Stomach (tissue), 9 donors: ENCODE data around the gene CCDC91. TPM values are rescaled to one million over a fixed set of nuclear protein-coding genes. Genes with fewer than 3 reads are reported as not detected.

Source experiments
- DNase-seq, 2 donors: peaks; one replicate each; pipeline versions ENCODE4 v3.0.0 to v3.0.0-alpha.2; 2013 to 2019
- H3K27ac ChIP-seq, 5 donors: fragments of 200-600 bp in 4 of 5; sonication (generic) in 4 of 5; one replicate each; pipeline ENCODE4 v1.5.1; 2013 to 2019; ENCODE audit warnings: mild to moderate bottlenecking in 1 of 5, moderate library complexity in 1 of 5
- H3K27me3 ChIP-seq, 3 donors: fragments of 200-600 bp; sonication (generic); one replicate each; pipeline ENCODE4 v1.5.1; 2017 to 2019; ENCODE audit warnings: mixed run types in 1 of 3
- H3K36me3 ChIP-seq, 4 donors: fragments of 200-600 bp; sonication (generic); 1 replicate in 3 of 4; 2 replicates in 1 of 4; pipeline ENCODE4 v1.5.1; 2016 to 2019
- H3K4me1 ChIP-seq, 4 donors: fragments of 200-600 bp; sonication (generic); one replicate each; pipeline ENCODE4 v1.5.1; 2016 to 2019
- H3K4me3 ChIP-seq, 4 donors: fragments of 200-600 bp; sonication (generic) in 3 of 4; one replicate each; pipeline ENCODE4 v1.5.1; 2016 to 2019; ENCODE audit warnings: mild to moderate bottlenecking in 1 of 4
- H3K9me3 ChIP-seq, 4 donors: fragments of 200-600 bp; sonication (generic); one replicate each; pipeline ENCODE4 v1.5.1; 2016 to 2019
- CTCF ChIP-seq, 7 experiments: fragments of 450-650 bp in 4 of 7; fragments of 200-600 bp in 3 of 7; sonication (generic) in 3 of 7; IDR thresholded peaks; one replicate each; pipeline ENCODE4 v1.5.1; 2016 to 2019; ENCODE audit warnings: antibody characterized with exemption in 7 of 7, control low read depth in 2 of 7, mild to moderate bottlenecking in 1 of 7
- EP300 ChIP-seq: sonication (generic); formaldehyde crosslinking; IDR thresholded peaks from one replicate; pipeline ENCODE4 v1.6.1; 2017; ENCODE audit warnings: antibody characterized with exemption
- POLR2A ChIP-seq, 4 donors: fragments of 450-650 bp; IDR thresholded peaks; one replicate each; pipeline ENCODE4 v1.6.1; 2016; ENCODE audit warnings: antibody characterized with exemption in 4 of 4, control low read depth in 2 of 4, mild to moderate bottlenecking in 1 of 4, moderate library complexity in 1 of 4
- POLR2AphosphoS5 ChIP-seq, 3 donors: sonication (generic); formaldehyde crosslinking; IDR thresholded peaks; one replicate each; pipeline ENCODE4 v1.6.1; 2016; ENCODE audit warnings: antibody characterized with exemption in 3 of 3
- WGBS, 5 donors: extraction: QIAGEN DNeasy Blood & Tissue Kit in 3 of 5; methylation state at CpG; one replicate each; pipeline versions ENCODE4 v1.1.5 to v1.1.7; 2013 to 2018; 5-methylcytosine and 5-hydroxymethylcytosine counted together
- intact Hi-C: fragments of 100-400 bp; cut with DNase I; formaldehyde crosslinking; loops from one replicate; pipeline ENCODE4 v1.15.1; 2023; ENCODE audit warnings: low total_unique reads
- polyA plus RNA-seq, 3 donors: library from polyadenylated mRNA; stranded (reverse); fragments of 200-250 nt; gene quantifications; one replicate each; pipeline ENCODE4 v1.2.3, GENCODE V29; 2013
- total RNA-seq, 5 donors: library from RNA; depleted of rRNA; stranded (reverse); fragments of >200 nt; gene quantifications; one replicate each; pipeline versions ENCODE4 v1.1.0 to v1.2.3, GENCODE V29; 2014 to 2016
- donor health status: healthy with polysubstance abuse.
- donor health status: Bipolar disorder and iron deficiency.
- donor health status: healthy.

CCDC91 gene
- total and polyA plus RNA-seq, 8 donors = 9.9 to 69.6 (median 34.4) TPM

DNA sequence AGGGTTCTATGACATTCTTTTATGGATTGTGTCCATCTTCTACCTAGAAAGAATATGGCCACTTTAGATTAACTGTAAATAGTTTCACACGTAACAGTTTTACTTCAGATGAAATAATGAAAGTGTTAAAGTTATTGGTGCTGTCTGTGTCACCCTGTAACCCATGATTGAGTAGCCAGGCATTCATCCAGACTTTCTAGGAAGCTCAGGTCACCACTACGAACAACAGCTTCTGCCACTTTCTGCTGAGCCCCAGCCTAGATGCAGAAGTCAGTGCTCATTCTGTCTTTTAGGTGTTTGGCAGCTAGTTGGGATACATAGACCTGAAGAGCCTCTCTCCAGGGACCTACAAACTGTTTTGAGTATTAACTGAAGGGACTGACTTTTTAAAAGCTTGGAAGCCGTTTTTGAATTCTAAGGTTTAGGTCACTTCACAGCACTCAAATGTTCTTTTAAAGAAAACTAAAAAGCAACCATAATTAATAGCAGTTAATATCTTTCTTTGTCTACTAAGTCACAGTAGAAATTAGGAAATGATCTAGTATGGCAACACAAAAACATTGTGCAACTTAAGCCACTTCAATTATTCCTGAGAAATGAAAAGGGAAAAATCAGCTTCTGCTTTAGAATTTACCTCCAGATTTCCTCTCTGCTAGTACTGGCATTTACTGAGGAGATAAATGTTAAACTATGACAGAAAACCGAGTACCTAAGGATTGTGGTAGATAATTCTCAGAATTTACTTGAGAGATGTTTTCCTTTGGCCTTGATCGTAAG is 266.9 kb downstream of the CCDC91 start:
- no peak overlapping the region for H3K4me3 ChIP-seq
- no peak overlapping the region for H3K27ac ChIP-seq
- no peak for DNase-seq
- no peaks in the 10 kb centered on the region for H3K27me3 ChIP-seq
- WGBS, 5 donors = 69 to 81% (median 76%) methylated on average over 5 of the region's 5 CpGs
- no peaks in the 10 kb centered on the region for H3K9me3 ChIP-seq
- peaks cover 0 to 11% (median 8%) of the 10 kb centered on the region in 4 donors for H3K36me3 ChIP-seq
- intact Hi-C loops = no loop called here
- no peak for TF ChIP-seq EP300
- no peak for TF ChIP-seq POLR2A (IDR thresholded peaks at IDR 0.05)
- no peak for TF ChIP-seq CTCF (IDR thresholded peaks at IDR 0.05)
- no peak for TF ChIP-seq POLR2AphosphoS5 (IDR thresholded peaks at IDR 0.05)
- no peaks in the 10 kb centered on the region for H3K4me1 ChIP-seq

DNA sequence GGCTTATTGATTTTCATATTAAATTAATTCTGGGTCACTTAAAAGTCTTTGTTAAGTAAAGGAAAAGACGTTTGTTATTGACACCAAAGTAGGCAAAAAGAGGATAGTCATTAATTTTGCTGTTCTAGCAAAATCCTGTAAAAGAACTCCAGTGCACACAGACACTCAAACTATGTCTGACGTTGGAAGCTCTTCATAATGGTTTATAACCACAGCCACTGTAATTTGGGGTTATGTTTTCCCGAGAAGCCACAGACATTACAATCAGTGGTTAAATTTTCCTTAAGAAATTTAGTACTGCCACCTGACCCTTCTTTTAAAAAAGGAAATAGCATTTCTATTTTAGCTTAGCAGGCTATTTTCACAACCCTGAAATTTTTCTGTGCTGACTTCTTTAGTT is 267.5 kb downstream of the CCDC91 start:
- 70 to 79% (median 75%) methylated on average over 3 of the region's 3 CpGs for WGBS, 5 donors
- intact Hi-C loops = no loop called here
- Histone ChIP-seq H3K4me1 (no peaks in the 10 kb centered on the region), H3K36me3 (peaks cover 0 to 11% (median 8%) of the 10 kb centered on the region in 4 donors), H3K9me3 (no peaks in the 10 kb centered on the region), H3K27ac (no peak overlapping the region), H3K27me3 (no peaks in the 10 kb centered on the region), H3K4me3 (no peak overlapping the region)
- no peak for DNase-seq
- TF ChIP-seq POLR2A (IDR thresholded peaks at IDR 0.05) (no peak), CTCF (IDR thresholded peaks at IDR 0.05) (no peak), EP300 (no peak), POLR2AphosphoS5 (IDR thresholded peaks at IDR 0.05) (no peak)

DNA sequence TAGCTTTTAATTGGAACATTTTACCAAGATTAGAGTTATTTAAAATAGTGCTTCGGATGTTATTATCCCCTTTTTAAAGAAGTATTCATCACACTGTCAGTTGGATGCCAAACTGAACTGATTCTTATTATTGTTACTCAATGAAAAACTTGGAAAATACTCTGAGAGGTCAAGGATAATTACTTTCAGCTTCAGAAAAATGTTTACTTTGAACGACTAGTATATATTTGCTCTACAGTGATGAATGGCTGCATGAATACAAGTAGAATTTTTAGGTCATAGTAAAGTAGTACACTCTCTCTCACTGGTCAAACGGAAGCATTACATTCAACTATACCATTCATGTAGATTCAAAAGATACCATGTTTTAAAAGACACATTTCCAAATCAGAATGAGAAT is 269.2 kb downstream of the CCDC91 start:
- intact Hi-C loops = no loop called here
- Histone ChIP-seq H3K27me3 (no peaks in the 10 kb centered on the region), H3K36me3 (peaks cover 2 to 11% (median 7%) of the 10 kb centered on the region in 4 donors), H3K4me3 (no peak overlapping the region), H3K27ac (no peak overlapping the region), H3K4me1 (no peaks in the 10 kb centered on the region), H3K9me3 (no peaks in the 10 kb centered on the region)
- no peak for TF ChIP-seq POLR2A (IDR thresholded peaks at IDR 0.05)
- TF ChIP-seq EP300 = no peak
- TF ChIP-seq CTCF (IDR thresholded peaks at IDR 0.05) = no peak
- TF ChIP-seq POLR2AphosphoS5 (IDR thresholded peaks at IDR 0.05) = no peak
- no peak for DNase-seq
- 52 to 67% (median 58%) methylated on average over 3 of the region's 3 CpGs for WGBS, 5 donors

GRCh38 chr12:28460420-28461130 is 270.3 kb downstream of the CCDC91 start:
- intact Hi-C loops = no loop called here
- no peak for TF ChIP-seq CTCF (IDR thresholded peaks at IDR 0.05)
- no peak for TF ChIP-seq POLR2A (IDR thresholded peaks at IDR 0.05)
- TF ChIP-seq POLR2AphosphoS5 (IDR thresholded peaks at IDR 0.05) = no peak
- TF ChIP-seq EP300 = no peak
- H3K27me3 ChIP-seq = no peaks in the 10 kb centered on the region
- 80 to 85% (median 82%) methylated on average over 2 of the region's 2 CpGs for WGBS, 5 donors
- no peaks in the 10 kb centered on the region for H3K9me3 ChIP-seq
- no peak for DNase-seq
- no peak overlapping the region for H3K4me3 ChIP-seq
- H3K27ac ChIP-seq = no peak overlapping the region
- no peaks in the 10 kb centered on the region for H3K4me1 ChIP-seq
- H3K36me3 ChIP-seq = peaks cover 0 to 11% (median 7%) of the 10 kb centered on the region in 4 donors
